Hematopoietic multipotent progenitor cell treated with erythropoietin and hydrocortisone succinate and interleukin-3 and kit ligand, for 6 days (in vitro differentiated cells): ENCODE results near the gene ARSH.
"Not testable (repeated sequence)": the region's sequence is repeated elsewhere in the genome, so short reads cannot be mapped to it uniquely, and the experiment has no call there.

Source experiments
- DNase-seq: peaks from one replicate; pipeline ENCODE4 v3.0.0-alpha.2; 2015

ARSH gene

DNA sequence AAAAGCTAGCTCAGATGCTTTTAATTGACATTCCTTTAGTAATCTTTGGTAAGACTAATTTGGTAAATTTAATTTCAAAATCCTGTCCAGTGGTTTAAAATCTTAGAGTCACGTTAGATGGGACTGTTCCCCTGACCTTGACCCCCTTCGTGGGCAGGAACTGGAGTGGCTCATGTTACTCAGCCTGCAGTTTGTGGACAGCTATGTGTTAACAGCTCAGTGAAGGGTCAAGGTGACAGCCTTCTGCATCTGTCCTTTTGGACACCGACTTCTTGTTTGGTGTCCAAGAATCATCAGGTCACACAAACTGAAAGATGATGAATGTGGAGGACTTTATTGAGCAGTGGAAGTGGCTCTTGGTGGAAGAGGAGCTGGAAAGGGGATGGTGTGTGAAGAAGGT lies 37.9 kb downstream of the ARSH start:
- no peak for DNase-seq

GRCh38 chrX:3044671-3045070 lies 38.3 kb downstream of the ARSH start:
- DNase-seq = no peak

DNA sequence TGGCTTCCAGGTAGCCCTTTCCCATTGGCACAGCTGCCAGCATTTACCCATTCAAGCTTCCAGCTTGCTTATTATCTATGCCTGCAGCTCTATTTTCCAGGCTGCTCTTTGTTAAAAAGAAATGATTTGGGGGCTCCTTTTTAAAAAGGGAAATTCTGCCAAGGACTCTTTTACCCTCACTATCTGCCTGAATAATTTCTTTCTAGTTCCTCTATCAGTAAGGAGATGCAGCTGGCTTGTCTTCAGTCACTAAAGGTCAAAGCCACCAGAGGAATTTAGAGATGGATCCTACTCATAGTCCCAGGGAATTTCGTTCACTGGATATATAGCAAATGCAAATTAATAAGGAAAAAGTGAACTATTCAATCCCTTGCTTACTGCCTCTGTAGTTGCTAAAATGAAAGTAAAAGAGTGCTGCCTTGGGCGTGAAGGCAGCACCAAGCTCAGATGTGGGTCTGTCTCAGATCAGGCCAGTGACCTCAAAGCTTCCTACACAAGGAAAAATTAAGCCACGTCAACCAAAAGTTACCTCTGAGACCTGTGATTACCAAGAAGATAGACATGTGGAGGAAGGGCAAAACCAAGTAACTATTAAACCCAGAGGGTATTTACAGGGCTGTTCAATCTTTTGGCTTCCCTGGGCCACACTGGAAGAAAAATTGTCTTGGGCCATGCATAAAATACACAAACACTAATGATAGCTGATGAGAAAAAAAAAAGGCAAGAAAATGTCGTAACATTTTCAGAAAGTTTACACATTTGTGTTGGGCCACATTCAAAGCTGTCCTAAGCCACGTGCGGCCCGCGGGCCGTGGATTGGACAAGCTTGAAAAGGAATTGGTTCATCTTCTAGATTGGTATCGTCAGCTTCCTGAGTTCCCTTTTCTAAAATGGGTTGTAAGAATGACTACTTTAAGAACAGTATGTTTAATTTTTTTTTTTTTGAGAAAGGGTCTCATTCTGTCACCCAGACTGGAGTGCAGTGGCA lies 40.2 kb downstream of the ARSH start:
- DNase-seq = no peak

GRCh38 chrX:3050523-3051175 lies 44.3 kb downstream of the ARSH start:
- not testable (repeated sequence) for DNase-seq

DNA sequence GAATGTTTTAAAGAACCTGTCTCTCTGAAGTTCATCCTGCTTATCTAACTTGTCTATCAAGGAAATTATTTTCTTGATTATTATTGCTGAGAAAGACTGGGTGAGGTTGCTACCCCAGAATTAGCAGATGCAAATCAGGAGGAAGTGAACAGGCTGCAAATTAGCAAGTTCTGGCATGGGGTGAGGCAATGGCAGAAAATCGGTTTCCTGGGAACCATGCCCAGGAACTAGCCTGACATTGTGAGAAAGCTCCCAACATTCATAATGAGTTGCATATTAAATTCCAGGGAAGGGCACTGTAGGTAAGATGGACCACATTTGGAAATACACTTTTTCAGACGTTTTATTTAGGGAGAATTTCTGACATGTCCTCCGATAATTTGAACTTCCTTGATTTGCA lies 46.5 kb downstream of the ARSH start:
- no peak for DNase-seq

GRCh38 chrX:3066555-3066954 lies 60.2 kb downstream of the ARSH start:
- DNase-seq = no peak

DNA sequence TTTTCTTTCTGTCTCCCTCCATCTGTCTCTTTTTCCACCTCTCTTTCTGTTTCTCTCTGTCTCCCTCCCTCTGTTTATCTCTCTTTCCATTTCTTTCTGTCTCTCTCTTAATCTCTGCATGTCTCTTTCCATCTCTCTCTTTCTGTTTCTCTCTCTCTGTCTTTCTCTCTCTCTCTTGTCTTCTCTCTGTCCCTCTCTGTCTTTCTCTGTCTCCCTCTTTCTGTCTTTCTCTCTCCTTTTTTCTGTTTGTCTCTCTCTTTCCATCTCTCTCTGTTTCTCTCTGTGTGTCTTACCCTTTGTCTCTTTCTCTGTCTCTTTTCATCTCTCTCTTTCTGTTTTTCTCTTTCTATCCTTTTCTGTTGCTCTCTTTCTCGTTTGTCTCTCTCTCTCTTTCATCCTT lies 69.6 kb downstream of the ARSH start:
- DNase-seq = no peak

DNA sequence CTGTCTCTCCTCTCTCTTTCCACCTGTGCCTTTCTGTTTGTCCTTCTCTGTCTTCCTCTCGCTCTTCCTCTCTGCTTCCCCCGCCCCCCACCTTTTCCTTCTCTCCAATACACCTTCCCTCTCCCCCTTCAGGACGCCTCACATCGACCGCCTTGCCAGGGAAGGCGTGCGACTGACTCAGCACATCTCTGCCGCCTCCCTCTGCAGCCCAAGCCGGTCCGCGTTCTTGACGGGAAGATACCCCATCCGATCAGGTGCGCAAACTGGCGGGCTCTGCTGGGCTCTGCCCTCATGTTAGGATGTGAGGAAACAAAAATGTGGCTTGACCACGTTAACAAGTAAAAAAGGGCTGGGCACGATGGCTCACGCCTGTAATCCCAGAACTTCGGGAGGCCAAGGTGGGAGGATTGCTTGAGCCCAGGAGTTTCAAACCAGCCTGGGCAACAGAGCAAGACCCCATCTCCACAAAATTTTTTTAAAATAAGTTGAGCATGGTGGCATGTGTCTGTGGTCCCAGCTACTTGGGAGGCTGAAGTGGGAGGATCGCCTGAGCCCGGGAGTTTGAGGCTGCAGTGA lies 70.2 kb downstream of the ARSH start:
- DNase-seq = no peak
